SK-N-SH (cell line): ENCODE measurements around the gene ETV6. TPM values are rescaled to one million over a fixed set of nuclear protein-coding genes. Genes with fewer than 3 reads are reported as not detected.

Experiments
- CTCF ChIA-PET: fragments of 300-600, 350-600 bp; formaldehyde crosslinking; extraction: SDS; loops from one replicate; lab custom pipeline; 2021; lab: Yijun Ruan, JAX
- POLR2A ChIA-PET: fragments of 350-600 bp; sonication (Branson Sonifier 250); formaldehyde crosslinking; extraction: SDS; loops from one replicate; lab custom pipeline; 2020; ENCODE audit warnings: antibody characterized with exemption, inconsistent platforms; lab: Yijun Ruan, JAX
- DNase-seq: peaks from one replicate; pipeline ENCODE4 v3.0.0; 2012
- H2AFZ ChIP-seq: fragments of 200-600 bp; sonication (generic); 2 replicates; pipeline ENCODE4 v1.8.1; 2016; ENCODE audit warnings: antibody characterized with exemption, mild to moderate bottlenecking, low read depth
- H3F3A ChIP-seq: fragments of 200-600 bp; sonication (generic); replicated peaks from 2 replicates; pipeline ENCODE3; 2016; ENCODE audit warnings: antibody characterized with exemption, mild to moderate bottlenecking; ENCODE audit not compliant: insufficient read depth
- H3K27ac ChIP-seq, 2 experiments: fragments of 200-500 bp in 1 of 2; fragments of 200-600 bp in 1 of 2; sonication (Bioruptor generic) in 1 of 2; sonication (generic), shearing (Covaris generic) in 1 of 2; 2 replicates each; pipeline versions ENCODE4 v1.5.1 to v1.6.1; 2014 to 2016; ENCODE audit warnings: low read depth in 2 of 2, inconsistent platforms in 1 of 2, low read length in 1 of 2, mild to moderate bottlenecking in 1 of 2, mixed read lengths in 1 of 2
- H3K27me3 ChIP-seq: fragments of 200-600 bp; sonication (generic), shearing (Covaris generic); 2 replicates; pipeline ENCODE4 v1.6.1; 2016; ENCODE audit warnings: mixed run types; ENCODE audit not compliant: insufficient read depth
- H3K36me3 ChIP-seq, 2 experiments: fragments of 200-500 bp in 1 of 2; fragments of 200-600 bp in 1 of 2; sonication (Bioruptor generic) in 1 of 2; sonication (generic) in 1 of 2; replicated peaks in 1 of 2; 2 replicates each; pipeline versions ENCODE3 to v1.5.1; 2014 to 2016; ENCODE audit warnings: low read length in 1 of 2, mild to moderate bottlenecking in 1 of 2; ENCODE audit not compliant: insufficient read depth in 2 of 2, control insufficient read depth in 1 of 2
- H3K4me1 ChIP-seq, 2 experiments: fragments of 200-500 bp in 1 of 2; fragments of 200-600 bp in 1 of 2; sonication (Bioruptor generic) in 1 of 2; sonication (generic), shearing (Covaris generic) in 1 of 2; 2 replicates each; pipeline versions ENCODE4 v1.5.1 to v1.6.1; 2014 to 2016; ENCODE audit warnings: low read depth in 1 of 2, low read length in 1 of 2, mixed run types in 1 of 2; ENCODE audit not compliant: insufficient read depth in 2 of 2, control insufficient read depth in 1 of 2
- H3K4me2 ChIP-seq: fragments of 200-600 bp; sonication (generic), shearing (Covaris generic); 2 replicates; pipeline ENCODE4 v1.6.1; 2017; ENCODE audit warnings: mixed run types
- H3K4me3 ChIP-seq, 2 experiments: fragments of 200-500 bp in 1 of 2; fragments of 200-600 bp in 1 of 2; sonication (Bioruptor generic) in 1 of 2; sonication (generic), shearing (Covaris generic) in 1 of 2; 2 replicates each; pipeline versions ENCODE4 v1.5.1 to v1.8.1; 2014 to 2016; ENCODE audit warnings: low read depth in 2 of 2, inconsistent platforms in 1 of 2, low read length in 1 of 2, mild to moderate bottlenecking in 1 of 2, mixed read lengths in 1 of 2, moderate library complexity in 1 of 2
- H3K79me2 ChIP-seq: fragments of 200-600 bp; sonication (generic); 2 replicates; pipeline ENCODE4 v1.8.1; 2017; ENCODE audit warnings: mild to moderate bottlenecking; ENCODE audit not compliant: insufficient read depth
- H3K9ac ChIP-seq: fragments of 200-600 bp; sonication (generic); 2 replicates; pipeline ENCODE4 v1.6.1; 2017; ENCODE audit warnings: mixed run types
- H3K9me2 ChIP-seq: fragments of 200-600 bp; sonication (generic); 2 replicates; pipeline ENCODE4 v1.6.1; 2017; ENCODE audit warnings: mixed run types
- H3K9me3 ChIP-seq: fragments of 200-600 bp; sonication (generic); 2 replicates; pipeline ENCODE4 v1.6.1; 2017; ENCODE audit warnings: mixed run types, mild to moderate bottlenecking, moderate library complexity
- H4K20me1 ChIP-seq: fragments of 200-600 bp; sonication (generic); 2 replicates; pipeline ENCODE4 v1.6.1; 2017; ENCODE audit warnings: mild to moderate bottlenecking, mixed run types; ENCODE audit not compliant: insufficient read depth
- CHD2 ChIP-seq: fragments of 150-350 bp; IDR thresholded peaks from 2 replicates; pipeline ENCODE4 v1.6.1; 2018; ENCODE audit warnings: low read length; ENCODE audit not compliant: partially characterized antibody
- ELF1 ChIP-seq: IDR thresholded peaks from 2 replicates; pipeline ENCODE4 v1.4.0; 2012
- EP300 ChIP-seq, 2 experiments: IDR thresholded peaks; 2 replicates each; pipeline versions ENCODE4 v1.4.0 to v1.6.1; 2012; ENCODE audit warnings: borderline replicate concordance in 1 of 2, low read depth in 1 of 2, low read length in 1 of 2
- FOXJ3 ChIP-seq: sonication (generic); formaldehyde crosslinking; IDR thresholded peaks from 2 replicates; pipeline ENCODE4 v1.5.1; 2020; ENCODE audit warnings: mild to moderate bottlenecking, missing genetic modification reagents
- GATA2 ChIP-seq: sonication (generic); formaldehyde crosslinking; IDR thresholded peaks from 2 replicates; pipeline ENCODE4 v1.5.0; 2020; ENCODE audit warnings: mild to moderate bottlenecking, missing genetic modification reagents
- JUND ChIP-seq: IDR thresholded peaks from 2 replicates; pipeline ENCODE4 v1.4.0; 2012
- MAX ChIP-seq: IDR thresholded peaks from 2 replicates; pipeline ENCODE4 v1.4.0; 2012; ENCODE audit warnings: low read depth
- MEF2A ChIP-seq: IDR thresholded peaks from 2 replicates; pipeline ENCODE4 v1.4.0; 2012; ENCODE audit warnings: low read depth, borderline replicate concordance
- MXI1 ChIP-seq: IDR thresholded peaks from 2 replicates; pipeline ENCODE4 v1.6.1; 2012; ENCODE audit warnings: mild to moderate bottlenecking, low read depth, low read length, improper control_type of control experiment
- NFIC ChIP-seq: IDR thresholded peaks from 2 replicates; pipeline ENCODE4 v1.4.0; 2012; ENCODE audit warnings: borderline replicate concordance
- NRF1 ChIP-seq: IDR thresholded peaks from 2 replicates; pipeline ENCODE4 v1.6.1; 2012; ENCODE audit warnings: low read depth, mild to moderate bottlenecking, low read length
- PBX3 ChIP-seq: IDR thresholded peaks from 2 replicates; pipeline ENCODE4; 2012
- RCOR1 ChIP-seq: fragments of 150-350 bp; IDR thresholded peaks from 2 replicates; pipeline ENCODE4 v1.6.1; 2017; ENCODE audit warnings: antibody characterized with exemption, low read length
- REST ChIP-seq: IDR thresholded peaks from 2 replicates; pipeline ENCODE4 v1.6.1; 2012; ENCODE audit warnings: mild to moderate bottlenecking, low read depth, low read length, moderate library complexity
- SIN3A ChIP-seq: IDR thresholded peaks from 2 replicates; pipeline ENCODE4 v1.6.1; 2012; ENCODE audit warnings: low read depth, mild to moderate bottlenecking, low read length, moderate library complexity, borderline replicate concordance
- SMC3 ChIP-seq: IDR thresholded peaks from 2 replicates; pipeline ENCODE4 v1.6.1; 2012; ENCODE audit warnings: low read depth, low read length, improper control_type of control experiment
- TCF12 ChIP-seq: IDR thresholded peaks from 2 replicates; pipeline ENCODE4 v1.4.0; 2012
- TEAD4 ChIP-seq: IDR thresholded peaks from 2 replicates; pipeline ENCODE4 v1.4.0; 2012; ENCODE audit warnings: mild to moderate bottlenecking, borderline replicate concordance; ENCODE audit not compliant: insufficient read depth
- WGBS: methylation state at CpG from one replicate; pipeline ENCODE4 v1.1.6; 2017; ENCODE audit warnings: low lambda C conversion rate; 5-methylcytosine and 5-hydroxymethylcytosine counted together
- polyA plus RNA-seq, 3 experiments: library from polyadenylated mRNA; depleted of rRNA; stranded (reverse); fragments of >200 nt; gene quantifications; 2 replicates each; pipeline ENCODE4 v1.2.3, GENCODE V29; 2012

Gene ETV6
- polyA plus RNA-seq, 1 of the 3 experiments (the other 2 are of a cell fraction) = 4.0 TPM

- TF ChIP-seq MEF2A (no peak), JUND (peak; percentile 39), RCOR1 (no peak), TEAD4 (no peak), SIN3A (0 out of 2 replicates have a peak, but pooled peaks have one; percentile 42)
These were observed 146.5 kb downstream of the ETV6 start (continued) for GRCh38 chr12:11795913-11796459.

GRCh38 chr12:11797317-11797913, 147.9 kb downstream of the ETV6 start:
- H3K79me2 ChIP-seq = peaks cover 19% of the 10 kb centered on the region; the same call in 1 of the 2 replicates
- no peaks in the 10 kb centered on the region for H4K20me1 ChIP-seq
- POLR2A ChIA-PET = no interaction called here
- no peaks in the 10 kb centered on the region for H3K9me3 ChIP-seq
- H3K27me3 ChIP-seq = no peaks in the 10 kb centered on the region
- H3K27ac ChIP-seq = peak overlapping the region; percentile 68 to 74
- no peak overlapping the region for H2AFZ ChIP-seq
- WGBS = 78% methylated on average over 5 of the region's 5 CpGs
- peaks cover 38% of the 10 kb centered on the region for H3F3A ChIP-seq
- H3K4me2 ChIP-seq = peak overlapping the region; percentile 53; the same call in 1 of the 2 replicates
- DNase-seq = no peak
- H3K4me3 ChIP-seq = no peak overlapping the region
- H3K9me2 ChIP-seq = no peaks in the 10 kb centered on the region
- H3K9ac ChIP-seq = peak overlapping the region; percentile 23; the same call in 1 of the 2 replicates
- H3K36me3 ChIP-seq = peaks cover 0 to 3% of the 10 kb centered on the region in 2 experiments
- peaks cover 13 to 58% of the 10 kb centered on the region in 2 experiments for H3K4me1 ChIP-seq
- CTCF ChIA-PET = interaction anchor here (2.0 kb wide), 1 partner anchor 16 kb away, joined by 6 read pairs; no protein-coding TSS in a partner anchor
- TF ChIP-seq NFIC (no peak), MXI1 (no peak), MAX (no peak), REST (no peak), GATA2 (CRISPR knock-in tag) (no peak), CHD2 (no peak), EP300 (IDR thresholded peaks at IDR 0.05; ENCODE audit: borderline replicate concordance in 1 of 2, low read depth in 1 of 2, low read length in 1 of 2) (0 out of 4 replicates have a peak, but pooled peaks of 1 of the 2 experiments have one; percentile 7), ELF1 (no peak), PBX3 (no peak), NRF1 (no peak), SMC3 (no peak), FOXJ3 (CRISPR knock-in tag) (no peak), TCF12 (0 out of 2 replicates have a peak, but pooled peaks have one; percentile 15)
